ENCODE data around the gene C19orf33.

DNA sequence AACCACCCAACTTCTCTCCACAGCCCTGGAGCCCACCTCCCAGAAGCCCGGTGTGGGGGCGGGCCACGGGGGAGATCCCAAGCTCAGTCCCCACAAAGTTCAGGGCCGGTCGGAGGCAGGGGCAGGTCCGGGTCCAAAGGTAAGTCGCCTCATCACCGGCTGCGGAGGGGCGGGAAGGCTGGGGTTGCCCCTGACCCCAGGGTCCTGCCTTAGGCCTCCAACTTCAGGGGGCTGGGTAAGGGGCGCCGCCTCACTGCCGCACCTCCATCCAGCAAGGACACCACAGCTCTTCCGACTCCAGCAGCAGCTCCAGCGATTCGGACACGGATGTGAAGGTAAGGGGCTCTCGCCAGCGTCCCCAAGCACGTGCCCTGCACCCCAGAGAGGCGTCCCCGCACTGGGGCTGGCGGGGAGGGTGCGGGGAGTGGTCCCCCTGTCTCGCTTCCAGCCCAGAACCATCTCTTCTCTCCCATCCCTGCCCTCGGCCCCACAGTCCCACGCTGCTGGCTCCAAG, 358 bp downstream of the C19orf33 start:
- TF ChIP-seq EZH2phosphoT487 (IDR thresholded peaks at IDR 0.05; ENCODE audit: low read length) (no peak), EZH2 (optimal IDR thresholded peaks at IDR 0.05; ENCODE audit: low read depth, low read length) (no peak)
- TF ChIP-seq, protein P1, sequence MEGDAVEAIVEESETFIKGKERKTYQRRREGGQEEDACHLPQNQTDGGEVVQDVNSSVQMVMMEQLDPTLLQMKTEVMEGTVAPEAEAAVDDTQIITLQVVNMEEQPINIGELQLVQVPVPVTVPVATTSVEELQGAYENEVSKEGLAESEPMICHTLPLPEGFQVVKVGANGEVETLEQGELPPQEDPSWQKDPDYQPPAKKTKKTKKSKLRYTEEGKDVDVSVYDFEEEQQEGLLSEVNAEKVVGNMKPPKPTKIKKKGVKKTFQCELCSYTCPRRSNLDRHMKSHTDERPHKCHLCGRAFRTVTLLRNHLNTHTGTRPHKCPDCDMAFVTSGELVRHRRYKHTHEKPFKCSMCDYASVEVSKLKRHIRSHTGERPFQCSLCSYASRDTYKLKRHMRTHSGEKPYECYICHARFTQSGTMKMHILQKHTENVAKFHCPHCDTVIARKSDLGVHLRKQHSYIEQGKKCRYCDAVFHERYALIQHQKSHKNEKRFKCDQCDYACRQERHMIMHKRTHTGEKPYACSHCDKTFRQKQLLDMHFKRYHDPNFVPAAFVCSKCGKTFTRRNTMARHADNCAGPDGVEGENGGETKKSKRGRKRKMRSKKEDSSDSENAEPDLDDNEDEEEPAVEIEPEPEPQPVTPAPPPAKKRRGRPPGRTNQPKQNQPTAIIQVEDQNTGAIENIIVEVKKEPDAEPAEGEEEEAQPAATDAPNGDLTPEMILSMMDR (IDR thresholded peaks at IDR 0.05; ENCODE audit: low read length), result no peak
